ENCODE measurements around the gene ASCC3. TPM values are rescaled to one million over a fixed set of nuclear protein-coding genes. Genes with fewer than 3 reads are reported as not detected.
A peak's percentile ranks its signal among the peaks of the same experiment; 100 is the strongest.

ASCC3 gene
- total RNA-seq, 8 experiments from 2014 or later: 33.7 to 75.9 (median 45.8) TPM

DNA sequence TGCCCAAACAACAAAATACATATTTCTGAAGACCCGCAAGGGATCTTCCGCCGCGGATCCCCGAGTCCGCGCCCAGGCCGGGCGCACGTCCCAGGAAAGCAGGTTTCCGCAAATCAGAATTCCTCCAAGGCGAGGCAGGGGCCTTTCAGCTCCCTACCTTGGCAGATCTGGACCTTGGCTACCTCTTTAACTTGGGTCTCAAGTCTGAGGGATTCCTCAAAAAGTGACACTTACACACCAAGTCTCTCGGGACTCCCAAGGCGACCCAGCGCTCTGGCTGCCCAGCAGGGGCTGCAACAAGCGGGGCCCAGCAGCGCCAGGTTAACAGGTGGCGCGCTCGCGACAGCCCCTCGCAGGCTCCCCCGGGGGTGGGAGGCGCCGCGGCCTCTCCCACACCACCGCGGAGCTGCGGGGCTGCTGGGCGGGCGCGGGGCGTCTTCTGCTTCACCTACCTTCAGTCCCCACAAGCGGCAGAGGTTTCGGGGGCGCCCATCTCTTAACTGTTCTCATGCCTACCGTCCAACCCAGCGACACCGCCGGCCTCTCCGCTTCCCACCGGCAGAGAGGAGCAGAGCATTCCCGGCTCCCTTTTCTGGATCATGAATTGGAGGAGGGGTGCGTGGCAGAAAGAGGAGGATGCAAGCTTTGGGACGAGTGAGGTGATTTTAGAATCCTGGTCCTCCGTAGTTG is 416.8 kb downstream of the ASCC3 start:
- in situ Hi-C loops (cut with MboI; ENCODE audit: low pct_unique_long_range_greater_than_20kb in 2 of 9, low sequenced_read_pairs in 9 of 9, unreplicated experiment in 9 of 9): loop anchor here in 3 of 9 experiments (25.0 kb wide), 2 partner anchors 852 to 877 kb away; partner anchors contain the start of gene PRDM13 (in 2 of the 3)
- H3K4me3 ChIP-seq: peak overlapping the region in 4 of 5 donors; percentile 20 to 42 (median 37)
- peaks cover 0 to 20% of the 10 kb centered on the region in 2 donors for H3K4me1 ChIP-seq (replicated peaks in 1 of 2)
- 0 to 25% (median 2%) methylated on average over 1 to 23 of the region's 46 CpGs; no CpG with 5 or more reads in 3 of the 10 experiments for WGBS, 10 experiments
- H3K27ac ChIP-seq: no peak overlapping the region
- ATAC-seq (replicated peaks in 6 of 8): peak; percentile 2 to 31 (median 13)

- Histone ChIP-seq H3K4me3 (peak overlapping the region in 3 of 5 donors; percentile 20 to 42 (median 37)), H3K27ac (no peak overlapping the region), H3K4me1 (replicated peaks in 1 of 2) (peaks cover 0 to 20% of the 10 kb centered on the region in 2 donors)
- ATAC-seq (replicated peaks in 6 of 8): no peak
- in situ Hi-C loops (cut with MboI; ENCODE audit: low pct_unique_long_range_greater_than_20kb in 2 of 9, low sequenced_read_pairs in 9 of 9, unreplicated experiment in 9 of 9): loop anchor here in 3 of 9 experiments (25.0 kb wide), 2 partner anchors 851 to 876 kb away; partner anchors contain the start of gene PRDM13 (in 2 of the 3)
- WGBS, 10 experiments: 0 to 70% (median 6%) methylated on average over 3 to 18 of the region's 24 CpGs
Measured at GRCh38 chr6:100463630-100464161, 417.4 kb downstream of the ASCC3 start.

GRCh38 chr6:100462706-100463629 is 418.2 kb downstream of the ASCC3 start:
- Histone ChIP-seq H3K4me3 (peak overlapping the region in 1 of 5 donors; percentile 2), H3K4me1 (replicated peaks in 1 of 2) (peaks cover 0 to 20% of the 10 kb centered on the region in 2 donors), H3K27ac (no peak overlapping the region)
- in situ Hi-C loops (cut with MboI; ENCODE audit: low pct_unique_long_range_greater_than_20kb in 2 of 9, low sequenced_read_pairs in 9 of 9, unreplicated experiment in 9 of 9): loop anchor here in 3 of 9 experiments (25.0 kb wide), 2 partner anchors 851 to 876 kb away; partner anchors contain the start of gene PRDM13 (in 2 of the 3)
- no peak for ATAC-seq (replicated peaks in 6 of 8)
- 0 to 69% (median 8%) methylated on average over 3 to 13 of the region's 13 CpGs for WGBS, 10 experiments

DNA sequence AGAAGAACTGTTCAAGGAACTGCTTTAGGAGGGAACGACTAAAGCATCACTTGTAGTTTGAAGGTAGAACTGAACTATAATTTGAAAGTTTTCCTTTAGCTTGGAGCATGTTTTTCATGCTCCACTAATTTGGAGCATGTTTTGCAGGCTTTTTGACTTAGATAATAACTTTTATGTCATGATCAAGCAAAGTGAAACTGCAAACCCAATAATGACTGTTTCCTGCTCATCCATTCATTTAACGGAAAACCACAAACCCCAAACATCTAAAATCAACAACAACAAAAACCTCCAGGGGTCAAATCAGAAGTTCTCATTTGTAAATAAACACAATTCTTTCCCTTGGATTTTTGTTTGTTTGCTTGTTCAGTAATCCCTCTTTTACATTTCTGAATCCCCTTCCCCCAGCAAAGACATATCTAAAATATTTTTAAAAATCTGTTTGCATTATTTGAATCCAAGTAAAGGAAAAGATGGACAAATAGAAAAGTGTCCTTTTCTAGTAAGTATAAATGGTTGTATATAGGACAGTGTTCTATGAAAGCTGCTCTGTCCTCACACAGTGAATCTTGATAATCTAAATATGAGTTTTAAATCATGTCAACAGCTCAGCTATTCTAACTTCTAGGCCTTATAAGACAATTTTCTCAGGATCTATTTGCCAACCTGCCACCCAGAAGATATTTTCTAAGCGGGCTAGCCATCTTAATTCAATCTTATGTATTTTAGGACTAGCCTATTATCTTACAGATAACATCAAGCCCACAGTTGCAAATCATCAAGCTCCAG is 419.0 kb downstream of the ASCC3 start:
- WGBS, 10 experiments: 0 to 60% (median 7%) methylated on average over 2 to 3 of the region's 3 CpGs
- H3K4me3 ChIP-seq: peak overlapping the region in 1 of 5 donors; percentile 2
- no peak for ATAC-seq (replicated peaks in 6 of 8)

DNA sequence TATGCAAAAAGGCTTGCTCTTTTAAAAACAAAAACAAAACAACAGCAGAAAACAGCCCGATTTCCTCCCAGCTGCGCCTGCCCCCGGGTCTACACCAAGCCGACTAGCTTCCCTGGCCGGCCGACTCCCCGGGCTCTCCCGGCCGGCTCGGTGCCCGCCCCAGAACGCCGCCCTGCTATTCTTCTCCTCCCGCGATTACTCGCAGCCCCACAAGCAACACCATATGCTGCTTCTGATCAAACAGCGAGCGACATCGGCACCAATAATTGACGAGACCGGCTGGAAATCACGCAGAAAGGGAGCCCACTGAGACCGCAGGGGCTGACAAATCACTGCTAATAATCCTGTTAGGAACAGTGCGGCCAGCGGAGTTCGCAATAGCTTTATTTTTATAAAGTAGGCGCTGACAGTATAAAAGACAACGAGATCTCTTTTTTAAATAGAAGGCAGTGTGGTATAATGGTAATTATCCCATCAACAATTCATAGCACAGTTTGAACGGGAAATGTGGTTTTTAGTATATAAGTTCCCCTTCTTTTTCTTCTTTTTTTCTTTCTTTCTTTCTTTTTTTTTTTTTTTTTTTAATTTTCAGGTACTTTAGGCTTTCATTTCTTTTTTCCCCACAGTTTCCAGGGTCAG is 419.7 kb downstream of the ASCC3 start:
- ATAC-seq (replicated peaks in 6 of 8): peak in 5 of 8 experiments; percentile 12 to 60 (median 52)
- peaks cover 0 to 20% of the 10 kb centered on the region in 2 donors for H3K4me1 ChIP-seq (replicated peaks in 1 of 2)

More for the DNA sequence above, 419.0 kb downstream of the ASCC3 start:
- Histone ChIP-seq H3K27ac (no peak overlapping the region), H3K4me1 (replicated peaks in 1 of 2) (peaks cover 0 to 20% of the 10 kb centered on the region in 2 donors)
- in situ Hi-C loops (cut with MboI; ENCODE audit: low pct_unique_long_range_greater_than_20kb in 2 of 9, low sequenced_read_pairs in 9 of 9, unreplicated experiment in 9 of 9): loop anchor here in 3 of 9 experiments (25.0 kb wide), 2 partner anchors 850 to 875 kb away; partner anchors contain the start of gene PRDM13 (in 2 of the 3)

DNA sequence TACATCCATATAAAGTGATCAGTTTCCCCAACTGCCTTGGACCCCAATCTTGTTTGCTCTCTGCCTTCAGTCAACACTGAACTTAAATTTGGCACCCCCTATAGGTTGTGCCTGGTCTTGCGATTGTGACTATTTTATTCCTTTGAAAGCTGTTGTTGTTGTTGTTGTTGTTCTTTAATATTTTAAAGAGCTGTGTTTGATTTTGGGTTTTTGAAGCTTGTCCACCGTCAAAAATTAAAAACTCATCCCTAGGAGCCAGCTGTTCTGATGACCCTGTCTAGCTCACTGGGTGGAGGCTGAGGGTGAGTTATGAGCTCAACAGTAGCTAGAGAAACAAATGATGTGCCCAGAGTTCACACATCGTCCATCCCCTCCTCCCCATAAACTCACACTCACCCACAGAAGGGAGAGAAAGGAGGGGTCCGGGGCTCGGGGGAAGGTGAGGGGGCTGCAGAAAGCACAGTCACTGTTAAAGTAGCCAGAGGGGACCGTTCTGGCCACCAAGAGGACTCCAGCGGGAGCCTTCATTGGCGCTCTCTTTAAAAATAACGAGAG is 420.4 kb downstream of the ASCC3 start:
- H3K4me3 ChIP-seq: peak overlapping the region in 1 of 5 donors; percentile 15
- in situ Hi-C loops (cut with MboI; ENCODE audit: low pct_unique_long_range_greater_than_20kb in 2 of 9, low sequenced_read_pairs in 9 of 9, unreplicated experiment in 9 of 9): loop anchor here in 3 of 9 experiments (25.0 kb wide), 2 partner anchors 848 to 873 kb away; partner anchors contain the start of gene PRDM13 (in 2 of the 3)
- H3K4me1 ChIP-seq (replicated peaks in 1 of 2): peaks cover 0 to 23% of the 10 kb centered on the region in 2 donors

More for the DNA sequence above, 419.7 kb downstream of the ASCC3 start:
- in situ Hi-C loops (cut with MboI; ENCODE audit: low pct_unique_long_range_greater_than_20kb in 2 of 9, low sequenced_read_pairs in 9 of 9, unreplicated experiment in 9 of 9): loop anchor here in 3 of 9 experiments (25.0 kb wide), 2 partner anchors 849 to 874 kb away; partner anchors contain the start of gene PRDM13 (in 2 of the 3)
- 0 to 3% (median 1%) methylated on average over 5 to 27 of the region's 29 CpGs for WGBS, 10 experiments
- peak overlapping the region in 2 of 5 donors; percentile 12 to 15 for H3K4me3 ChIP-seq
- H3K27ac ChIP-seq: no peak overlapping the region

DNA sequence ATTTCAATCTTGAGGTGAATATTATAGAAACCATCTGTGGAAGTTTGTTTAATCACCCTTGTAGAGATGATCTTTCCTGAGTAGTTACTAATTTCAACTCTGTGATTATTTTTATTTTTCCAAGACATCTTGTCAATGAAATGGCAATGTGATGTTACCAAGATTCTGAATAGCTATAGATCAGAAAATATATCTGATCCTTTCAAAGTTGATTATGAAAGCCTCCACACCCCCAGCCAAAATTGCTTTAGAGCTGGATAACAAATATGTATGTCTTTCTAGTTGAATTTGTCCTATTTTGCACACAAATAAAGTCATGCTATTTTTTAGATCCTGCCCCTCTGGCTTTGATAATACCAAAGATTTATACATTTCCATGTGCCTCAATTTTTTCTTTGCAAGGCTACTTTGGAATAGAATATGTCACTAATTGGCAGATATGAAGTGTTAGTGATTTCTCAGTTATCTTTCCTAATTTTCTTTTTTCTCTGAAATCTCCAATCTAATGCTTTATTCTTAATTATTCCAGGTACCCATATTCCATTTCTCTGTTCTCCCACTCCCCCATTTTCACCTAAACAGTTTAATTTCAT is 421.4 kb downstream of the ASCC3 start:
- H3K27ac ChIP-seq: no peak overlapping the region
- H3K4me3 ChIP-seq: no peak overlapping the region
- peaks cover 0 to 20% of the 10 kb centered on the region in 2 donors for H3K4me1 ChIP-seq (replicated peaks in 1 of 2)
- in situ Hi-C loops (cut with MboI; ENCODE audit: low pct_unique_long_range_greater_than_20kb in 2 of 9, low sequenced_read_pairs in 9 of 9, unreplicated experiment in 9 of 9): loop anchor here in 3 of 9 experiments (25.0 kb wide), 2 partner anchors 847 to 872 kb away; partner anchors contain the start of gene PRDM13 (in 2 of the 3)
- ATAC-seq (replicated peaks in 6 of 8): no peak

More for the DNA sequence above, 420.4 kb downstream of the ASCC3 start:
- ATAC-seq (replicated peaks in 6 of 8): peak in 4 of 8 experiments; percentile 1 to 8 (median 6)
- 0 to 33% (median 3%) methylated on average over 1 to 7 of the region's 9 CpGs; no CpG with 5 or more reads in 2 of the 10 experiments for WGBS, 10 experiments
- no peak overlapping the region for H3K27ac ChIP-seq

DNA sequence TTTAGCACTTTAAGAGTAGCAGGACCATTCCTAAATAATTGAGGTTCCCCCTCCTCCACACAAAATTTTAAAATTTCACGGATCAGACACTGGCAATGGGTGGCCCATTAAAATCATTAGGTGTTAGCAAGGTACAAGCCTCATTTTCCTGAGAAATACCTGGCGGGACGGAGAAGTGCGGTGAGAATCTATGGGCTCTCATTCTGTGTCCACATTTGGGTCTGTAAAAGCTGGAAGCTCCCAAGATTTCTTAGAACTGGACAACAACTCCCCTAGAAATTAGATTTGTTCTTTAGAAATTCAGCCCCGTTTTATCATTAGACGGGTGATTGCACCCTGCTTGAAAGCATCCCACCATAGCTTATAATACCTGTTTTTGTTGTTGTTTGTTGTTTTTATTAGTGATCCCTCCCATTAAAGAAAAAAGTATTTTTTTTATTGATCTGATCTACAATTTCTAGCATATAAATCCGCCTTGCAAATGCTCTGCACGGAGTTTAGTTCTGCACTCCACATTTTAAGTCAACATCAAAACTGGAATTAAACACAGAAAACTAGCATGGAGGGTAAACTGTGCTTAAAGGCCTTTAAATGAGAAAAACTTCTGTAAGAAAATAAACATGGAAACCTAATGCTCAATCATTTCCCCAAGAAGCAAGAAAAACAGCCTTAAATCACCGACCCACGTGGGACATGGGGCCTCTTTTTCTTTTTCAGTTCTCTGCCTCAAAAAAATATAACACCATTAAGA is 422.1 kb downstream of the ASCC3 start:
- no peak overlapping the region for H3K4me3 ChIP-seq
- 17 to 94% (median 32%) methylated on average over 1 to 10 of the region's 10 CpGs for WGBS, 10 experiments
- in situ Hi-C loops (cut with MboI; ENCODE audit: low pct_unique_long_range_greater_than_20kb in 2 of 9, low sequenced_read_pairs in 9 of 9, unreplicated experiment in 9 of 9): loop anchor here in 3 of 9 experiments (25.0 kb wide), 2 partner anchors 847 to 872 kb away; partner anchors contain the start of gene PRDM13 (in 2 of the 3)
- no peak for ATAC-seq (replicated peaks in 6 of 8)
- no peak overlapping the region for H3K27ac ChIP-seq
- H3K4me1 ChIP-seq (replicated peaks in 1 of 2): peaks cover 0 to 14% of the 10 kb centered on the region in 2 donors

Data from motor neuron (in vitro differentiated cells).